ENCODE results near the gene AQP1. TPM values are rescaled to one million over a fixed set of nuclear protein-coding genes. Genes with fewer than 3 reads are reported as not detected.

Gene AQP1
- total RNA-seq, 1 experiment from 2014 or later = not detected

- H3K9me3 Mint-ChIP-seq (ENCODE audit: unreplicated experiment) = no peaks in the 10 kb centered on the region
- TF ChIP-seq, protein P1, sequence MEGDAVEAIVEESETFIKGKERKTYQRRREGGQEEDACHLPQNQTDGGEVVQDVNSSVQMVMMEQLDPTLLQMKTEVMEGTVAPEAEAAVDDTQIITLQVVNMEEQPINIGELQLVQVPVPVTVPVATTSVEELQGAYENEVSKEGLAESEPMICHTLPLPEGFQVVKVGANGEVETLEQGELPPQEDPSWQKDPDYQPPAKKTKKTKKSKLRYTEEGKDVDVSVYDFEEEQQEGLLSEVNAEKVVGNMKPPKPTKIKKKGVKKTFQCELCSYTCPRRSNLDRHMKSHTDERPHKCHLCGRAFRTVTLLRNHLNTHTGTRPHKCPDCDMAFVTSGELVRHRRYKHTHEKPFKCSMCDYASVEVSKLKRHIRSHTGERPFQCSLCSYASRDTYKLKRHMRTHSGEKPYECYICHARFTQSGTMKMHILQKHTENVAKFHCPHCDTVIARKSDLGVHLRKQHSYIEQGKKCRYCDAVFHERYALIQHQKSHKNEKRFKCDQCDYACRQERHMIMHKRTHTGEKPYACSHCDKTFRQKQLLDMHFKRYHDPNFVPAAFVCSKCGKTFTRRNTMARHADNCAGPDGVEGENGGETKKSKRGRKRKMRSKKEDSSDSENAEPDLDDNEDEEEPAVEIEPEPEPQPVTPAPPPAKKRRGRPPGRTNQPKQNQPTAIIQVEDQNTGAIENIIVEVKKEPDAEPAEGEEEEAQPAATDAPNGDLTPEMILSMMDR (IDR thresholded peaks at IDR 0.05; ENCODE audit: unreplicated experiment) = no peak
- BruUV-seq (replicated peaks) = no TSS peak
- H3K27me3 Mint-ChIP-seq (ENCODE audit: insufficient read depth, unreplicated experiment) = no peaks in the 10 kb centered on the region
- H3K4me1 Mint-ChIP-seq (ENCODE audit: insufficient read depth, unreplicated experiment) = peaks cover 18% of the 10 kb centered on the region
- intact Hi-C loops (cut with micrococcal nuclease) = no loop called here
- no peak overlapping the region for H3K27ac Mint-ChIP-seq (ENCODE audit: low read depth, unreplicated experiment)
- ChIA-PET POLR2A (no interaction called here), CTCF (interaction anchor here (1.1 to 3.8 kb wide), 2 partner anchors 11 to 31 kb away, joined by 4 to 13 read pairs; no protein-coding TSS in a partner anchor)
- no peak for DNase-seq (ENCODE audit: unreplicated experiment)
- H3K4me3 Mint-ChIP-seq (ENCODE audit: unreplicated experiment) = no peak overlapping the region
- peaks cover 6% of the 10 kb centered on the region for H3K36me3 Mint-ChIP-seq (ENCODE audit: insufficient read depth, unreplicated experiment)
Observed at GRCh38 chr7:30907527-30908267, 4.0 kb upstream of the AQP1 start.

DNA sequence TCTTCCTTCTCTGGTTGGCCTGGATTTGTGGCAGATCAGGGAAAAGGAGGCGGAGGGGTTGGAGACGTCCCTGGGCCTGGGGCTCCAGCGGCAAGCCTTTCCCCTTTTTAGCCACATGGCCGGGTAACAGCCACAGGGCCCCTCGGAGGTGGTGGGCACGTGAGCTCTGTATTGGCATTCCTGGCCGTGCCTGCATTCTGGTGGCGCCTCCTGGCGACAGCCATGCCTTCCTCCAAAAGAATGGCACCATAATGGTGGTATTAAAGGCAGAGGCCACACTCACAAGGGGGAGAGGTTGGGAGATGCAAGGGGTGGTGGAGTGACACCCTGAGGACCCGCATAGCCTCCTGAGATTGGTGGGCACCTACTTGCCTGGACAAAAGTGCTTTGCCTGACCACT, 3.0 kb upstream of the AQP1 start:
- Mint-ChIP-seq H3K4me1 (ENCODE audit: insufficient read depth, unreplicated experiment) (peaks cover 18% of the 10 kb centered on the region), H3K9me3 (ENCODE audit: unreplicated experiment) (no peaks in the 10 kb centered on the region), H3K4me3 (ENCODE audit: unreplicated experiment) (no peak overlapping the region), H3K27me3 (ENCODE audit: insufficient read depth, unreplicated experiment) (no peaks in the 10 kb centered on the region), H3K36me3 (ENCODE audit: insufficient read depth, unreplicated experiment) (peaks cover 6% of the 10 kb centered on the region), H3K27ac (ENCODE audit: low read depth, unreplicated experiment) (no peak overlapping the region)
- CTCF ChIA-PET = interaction anchor here (1.1 to 3.8 kb wide), 2 partner anchors 10 to 30 kb away, joined by 4 to 13 read pairs; no protein-coding TSS in a partner anchor
- POLR2A ChIA-PET = no interaction called here
- TF ChIP-seq, protein P1 (IDR thresholded peaks at IDR 0.05; ENCODE audit: unreplicated experiment) = no peak
- no TSS peak for BruUV-seq (replicated peaks)
- intact Hi-C loops (cut with micrococcal nuclease) = no loop called here
- DNase-seq (ENCODE audit: unreplicated experiment) = no peak

GRCh38 chr7:30909431-30909830, 2.2 kb upstream of the AQP1 start:
- Mint-ChIP-seq H3K27me3 (ENCODE audit: insufficient read depth, unreplicated experiment) (no peaks in the 10 kb centered on the region), H3K4me3 (ENCODE audit: unreplicated experiment) (no peak overlapping the region), H3K4me1 (ENCODE audit: insufficient read depth, unreplicated experiment) (peaks cover 20% of the 10 kb centered on the region), H3K36me3 (ENCODE audit: insufficient read depth, unreplicated experiment) (peaks cover 6% of the 10 kb centered on the region), H3K27ac (ENCODE audit: low read depth, unreplicated experiment) (no peak overlapping the region), H3K9me3 (ENCODE audit: unreplicated experiment) (no peaks in the 10 kb centered on the region)
- ChIA-PET POLR2A (no interaction called here), CTCF (interaction anchor here (0.6 to 3.8 kb wide), 3 partner anchors 29 to 352 kb away, joined by 4 to 13 read pairs (median 5); no protein-coding TSS in a partner anchor)
- no peak for DNase-seq (ENCODE audit: unreplicated experiment)
- BruUV-seq (replicated peaks) = no TSS peak
- TF ChIP-seq, protein P1 (IDR thresholded peaks at IDR 0.05; ENCODE audit: unreplicated experiment) = no peak
- intact Hi-C loops (cut with micrococcal nuclease) = no loop called here

- DNase-seq (ENCODE audit: unreplicated experiment) = no peak
- Mint-ChIP-seq H3K27me3 (ENCODE audit: insufficient read depth, unreplicated experiment) (no peaks in the 10 kb centered on the region), H3K36me3 (ENCODE audit: insufficient read depth, unreplicated experiment) (no peaks in the 10 kb centered on the region), H3K27ac (ENCODE audit: low read depth, unreplicated experiment) (no peak overlapping the region), H3K4me1 (ENCODE audit: insufficient read depth, unreplicated experiment) (peaks cover 19% of the 10 kb centered on the region), H3K4me3 (ENCODE audit: unreplicated experiment) (no peak overlapping the region), H3K9me3 (ENCODE audit: unreplicated experiment) (no peaks in the 10 kb centered on the region)
- ChIA-PET POLR2A (no interaction called here), CTCF (interaction anchor here (3.8 kb wide), 1 partner anchor 28 kb away, joined by 13 read pairs; no protein-coding TSS in a partner anchor)
- intact Hi-C loops (cut with micrococcal nuclease) = no loop called here
- BruUV-seq (replicated peaks) = no TSS peak
- TF ChIP-seq, protein P1 (IDR thresholded peaks at IDR 0.05; ENCODE audit: unreplicated experiment) = no peak
Observed at GRCh38 chr7:30910411-30911073, 1.1 kb upstream of the AQP1 start.
